NCI-H510A treated with DMSO at 0.1 percent for 48 hours (cell line): ENCODE results near the gene DNASE1L2.
A peak's percentile ranks its signal among the peaks of the same experiment; 100 is the strongest.

Source experiments
- DNase-seq: peaks from one replicate; lab custom pipeline; 2025; lab: John Stamatoyannopoulos, UW

DNASE1L2 gene

GRCh38 chr16:2204416-2205103 is 31.7 kb upstream of the DNASE1L2 start:
- DNase-seq, result no peak

- peak; percentile 64 for DNase-seq
These were observed 30.9 kb upstream of the DNASE1L2 start, which contains the start of gene MLST8 for GRCh38 chr16:2205104-2205966. TSS of gene MLST8 (plus strand) at chr16:2205454. CDS start at chr16:2206086, 632 bp downstream.

DNA sequence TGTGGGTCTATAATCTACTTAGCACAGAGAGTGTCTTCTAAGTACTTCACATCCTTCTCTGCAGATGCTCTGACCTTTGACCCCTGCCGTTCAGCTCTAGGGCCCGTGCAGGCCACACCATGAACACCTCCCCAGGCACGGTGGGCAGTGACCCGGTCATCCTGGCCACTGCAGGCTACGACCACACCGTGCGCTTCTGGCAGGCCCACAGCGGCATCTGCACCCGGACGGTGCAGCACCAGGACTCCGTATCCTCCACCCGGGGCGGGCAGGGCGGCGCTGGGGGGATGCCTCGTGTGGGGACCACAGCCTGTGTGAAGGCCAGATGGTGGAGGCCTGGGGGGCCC is 30.3 kb upstream of the DNASE1L2 start:
- no peak for DNase-seq

GRCh38 chr16:2206420-2206779 is 29.8 kb upstream of the DNASE1L2 start:
- DNase-seq, result no peak

GRCh38 chr16:2206780-2207433 is 29.3 kb upstream of the DNASE1L2 start:
- DNase-seq, result no peak

GRCh38 chr16:2207872-2208271 is 28.4 kb upstream of the DNASE1L2 start:
- no peak for DNase-seq

DNA sequence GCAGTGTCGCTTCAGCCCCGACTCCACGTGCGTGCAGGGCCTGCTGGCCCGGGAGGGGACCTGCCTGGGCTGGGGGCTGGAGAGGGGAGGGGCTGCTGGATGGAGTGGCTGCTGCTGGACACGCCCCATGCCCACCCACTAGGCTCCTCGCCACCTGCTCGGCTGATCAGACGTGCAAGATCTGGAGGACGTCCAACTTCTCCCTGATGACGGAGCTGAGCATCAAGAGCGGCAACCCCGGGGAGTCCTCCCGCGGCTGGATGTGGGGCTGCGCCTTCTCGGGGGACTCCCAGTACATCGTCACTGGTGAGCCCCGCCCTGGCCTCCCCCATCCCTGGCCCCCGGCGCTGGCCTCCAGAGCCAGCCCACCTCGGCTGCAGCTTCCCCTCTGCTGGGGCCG is 27.9 kb upstream of the DNASE1L2 start:
- no peak for DNase-seq

GRCh38 chr16:2208772-2209171 is 27.5 kb upstream of the DNASE1L2 start:
- DNase-seq, result no peak

GRCh38 chr16:2209258-2210008 is 26.8 kb upstream of the DNASE1L2 start:
- no peak for DNase-seq

GRCh38 chr16:2210009-2210332 is 26.3 kb upstream of the DNASE1L2 start:
- DNase-seq, result no peak

- DNase-seq, result no peak
These were observed 25.6 kb upstream of the DNASE1L2 start, which contains the start of gene BRICD5 for GRCh38 chr16:2210386-2211365. TSS of gene BRICD5 (minus strand) at chr16:2210863. CDS start at chr16:2210833, 30 bp downstream.

GRCh38 chr16:2211923-2212347 is 24.3 kb upstream of the DNASE1L2 start:
- no peak for DNase-seq

- no peak for DNase-seq
These were observed 23.6 kb upstream of the DNASE1L2 start for GRCh38 chr16:2212362-2213324.

DNA sequence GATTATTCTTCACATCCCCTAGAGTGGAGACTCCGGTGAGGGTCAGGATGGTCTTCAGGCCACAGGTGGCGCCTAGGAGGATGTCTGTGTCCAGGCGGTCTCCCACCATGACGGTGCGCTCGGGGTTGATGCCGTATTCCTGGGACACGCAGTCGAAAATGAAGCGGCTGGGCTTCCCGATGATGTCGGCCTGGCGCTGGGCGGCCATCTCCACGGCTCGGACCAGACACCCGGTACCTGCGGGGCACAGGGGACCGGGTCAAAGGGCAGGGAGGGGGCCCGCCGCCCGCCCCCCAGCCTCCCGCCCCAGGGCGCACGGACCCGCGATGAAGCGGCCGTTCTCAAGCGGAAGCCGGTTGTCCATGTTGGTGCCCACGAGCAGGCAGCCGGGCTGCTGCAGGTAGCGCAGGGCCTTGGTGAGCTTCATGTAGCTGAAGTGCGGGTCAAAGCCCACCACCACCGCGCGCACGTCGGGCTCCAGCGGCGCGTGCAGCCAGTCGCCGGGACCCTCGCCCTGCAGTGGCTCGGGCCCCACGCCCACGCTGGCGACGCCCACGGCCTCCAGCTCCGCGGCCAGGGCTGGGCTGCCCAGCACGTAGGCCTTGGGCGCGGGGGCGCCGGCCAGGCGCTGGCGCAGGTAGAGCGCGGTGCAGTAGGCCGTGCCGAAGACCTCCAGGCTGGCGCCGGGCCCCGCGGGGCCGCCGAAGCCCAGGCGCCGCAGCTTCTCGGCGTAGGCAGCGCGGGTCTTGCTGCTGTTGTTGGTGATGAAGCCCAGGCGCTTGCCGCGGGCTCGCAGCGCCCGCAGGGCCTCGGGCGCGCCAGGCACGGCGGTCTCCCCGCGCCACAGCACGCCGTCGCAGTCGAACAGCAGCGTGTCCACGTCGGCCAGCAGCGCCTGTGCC is 22.2 kb upstream of the DNASE1L2 start:
- no peak for DNase-seq

DNA sequence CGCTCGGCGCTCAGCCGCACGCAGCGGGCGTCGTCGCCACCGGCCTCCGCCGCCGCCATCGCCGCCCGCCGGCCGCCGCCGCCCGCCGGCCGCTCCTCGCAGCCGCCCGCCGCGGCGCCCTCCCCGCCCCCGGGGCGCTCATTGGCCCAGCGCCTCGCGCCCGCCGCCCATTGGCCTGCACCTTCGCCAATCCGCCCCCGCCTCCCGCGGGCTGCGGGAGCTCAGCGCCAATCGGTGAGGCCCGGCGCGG is 21.6 kb upstream of the DNASE1L2 start, which contains the start of gene PGP:
PGP (minus strand) TSS at position 122 of the 250 bp plus-strand sequence; CDS start at position 59, 63 bp downstream.
- DNase-seq, result no peak

- DNase-seq, result no peak
These were observed 19.9 kb upstream of the DNASE1L2 start for GRCh38 chr16:2216330-2216729.

GRCh38 chr16:2223221-2223941 is 12.9 kb upstream of the DNASE1L2 start, which contains the start of gene E4F1:
TSS of gene E4F1 (plus strand) at chr16:2223591. CDS start at chr16:2223614, 23 bp downstream.
- DNase-seq, result peak; percentile 95

DNA sequence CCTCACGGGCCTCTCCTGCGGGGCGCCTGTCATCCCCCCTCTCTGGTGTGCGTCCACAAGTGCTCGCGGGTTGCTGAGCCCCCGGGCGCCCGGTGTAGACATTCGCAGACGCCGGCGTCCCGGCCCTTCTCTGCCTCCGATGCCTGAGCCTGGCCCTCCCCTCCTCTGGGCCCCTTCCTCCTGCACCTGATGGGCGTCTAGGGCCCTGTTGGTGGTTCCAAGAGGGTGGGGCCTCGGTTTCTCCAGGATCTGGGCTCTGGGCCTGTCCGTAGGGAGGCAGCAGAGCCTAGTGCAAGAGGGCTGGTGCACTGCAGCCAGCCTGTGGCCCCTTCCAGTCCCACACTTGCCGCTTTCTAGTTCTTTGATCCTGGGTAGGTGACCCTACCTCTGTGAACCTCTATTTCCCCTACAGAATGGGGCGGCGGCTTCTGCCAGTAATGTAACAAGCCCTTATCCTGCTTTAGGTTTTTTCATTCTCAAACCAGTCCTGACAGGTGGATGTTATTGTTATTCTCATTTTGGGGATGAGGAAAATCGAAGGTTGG is 12.2 kb upstream of the DNASE1L2 start:
- DNase-seq, result peak; percentile 28
